Measurements from ENCODE around the gene ADCY1. TPM values are rescaled to one million over a fixed set of nuclear protein-coding genes. Genes with fewer than 3 reads are reported as not detected.

Gene ADCY1
- total and polyA plus RNA-seq, 8 donors, result 0.33 to 1.8 (median 1.3) TPM

- Histone ChIP-seq H3K9me3 (no peaks in the 10 kb centered on the region), H3K4me3 (no peak overlapping the region), H3K27me3 (peaks cover 0 to 8% (median 0%) of the 10 kb centered on the region in 3 donors), H3K4me1 (no peaks in the 10 kb centered on the region), H3K27ac (no peak overlapping the region), H3K36me3 (no peaks in the 10 kb centered on the region)
- 87 to 94% (median 88%) methylated on average over 10 to 11 of the region's 11 CpGs for WGBS, 5 donors
- intact Hi-C loops (cut with DNase I; ENCODE audit: low total_unique reads), result no loop called here
- peak in 1 of 2 donors; percentile 18 for DNase-seq
- TF ChIP-seq POLR2A (IDR thresholded peaks at IDR 0.05), result no peak
- TF ChIP-seq, protein P1, sequence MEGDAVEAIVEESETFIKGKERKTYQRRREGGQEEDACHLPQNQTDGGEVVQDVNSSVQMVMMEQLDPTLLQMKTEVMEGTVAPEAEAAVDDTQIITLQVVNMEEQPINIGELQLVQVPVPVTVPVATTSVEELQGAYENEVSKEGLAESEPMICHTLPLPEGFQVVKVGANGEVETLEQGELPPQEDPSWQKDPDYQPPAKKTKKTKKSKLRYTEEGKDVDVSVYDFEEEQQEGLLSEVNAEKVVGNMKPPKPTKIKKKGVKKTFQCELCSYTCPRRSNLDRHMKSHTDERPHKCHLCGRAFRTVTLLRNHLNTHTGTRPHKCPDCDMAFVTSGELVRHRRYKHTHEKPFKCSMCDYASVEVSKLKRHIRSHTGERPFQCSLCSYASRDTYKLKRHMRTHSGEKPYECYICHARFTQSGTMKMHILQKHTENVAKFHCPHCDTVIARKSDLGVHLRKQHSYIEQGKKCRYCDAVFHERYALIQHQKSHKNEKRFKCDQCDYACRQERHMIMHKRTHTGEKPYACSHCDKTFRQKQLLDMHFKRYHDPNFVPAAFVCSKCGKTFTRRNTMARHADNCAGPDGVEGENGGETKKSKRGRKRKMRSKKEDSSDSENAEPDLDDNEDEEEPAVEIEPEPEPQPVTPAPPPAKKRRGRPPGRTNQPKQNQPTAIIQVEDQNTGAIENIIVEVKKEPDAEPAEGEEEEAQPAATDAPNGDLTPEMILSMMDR (IDR thresholded peaks at IDR 0.05), result no peak
- no peak for TF ChIP-seq POLR2AphosphoS5 (IDR thresholded peaks at IDR 0.05)
- TF ChIP-seq EP300 (IDR thresholded peaks at IDR 0.05), result no peak
Observed at GRCh38 chr7:45699726-45700390, 125.7 kb downstream of the ADCY1 start.

DNA sequence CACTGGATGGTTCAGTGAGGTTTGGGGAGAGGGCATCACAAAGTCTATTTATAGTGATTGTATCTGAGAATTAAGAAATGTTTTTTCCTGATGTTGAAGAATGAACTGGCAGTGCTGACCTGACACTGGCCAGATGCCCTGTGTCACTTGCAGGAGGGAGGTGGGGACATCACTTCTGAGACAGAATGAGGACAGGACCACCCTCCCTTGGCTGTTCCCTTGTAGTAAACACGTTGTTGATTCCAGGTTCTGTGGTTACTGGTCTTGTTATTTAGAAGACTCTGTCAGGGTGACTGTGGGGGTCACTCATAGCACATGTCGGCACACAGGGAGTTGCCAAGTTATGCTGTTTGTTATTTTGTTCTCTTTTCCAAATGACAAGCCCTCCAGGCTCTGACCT is 126.4 kb downstream of the ADCY1 start:
- intact Hi-C loops (cut with DNase I; ENCODE audit: low total_unique reads), result no loop called here
- no peak overlapping the region for H3K4me3 ChIP-seq
- no peaks in the 10 kb centered on the region for H3K4me1 ChIP-seq
- WGBS, 5 donors, result 47 to 58% (median 48%) methylated on average over 2 of the region's 2 CpGs
- peaks cover 0 to 8% (median 0%) of the 10 kb centered on the region in 3 donors for H3K27me3 ChIP-seq
- H3K27ac ChIP-seq, result no peak overlapping the region
- no peaks in the 10 kb centered on the region for H3K9me3 ChIP-seq
- H3K36me3 ChIP-seq, result no peaks in the 10 kb centered on the region
- TF ChIP-seq EP300 (IDR thresholded peaks at IDR 0.05), result no peak
- no peak for TF ChIP-seq POLR2A (IDR thresholded peaks at IDR 0.05)
- TF ChIP-seq, protein P1 (IDR thresholded peaks at IDR 0.05), result no peak
- TF ChIP-seq POLR2AphosphoS5 (IDR thresholded peaks at IDR 0.05), result no peak
- DNase-seq, result peak in 1 of 2 donors; percentile 23

GRCh38 chr7:45701701-45702510 is 127.7 kb downstream of the ADCY1 start:
- DNase-seq, result peak in 1 of 2 donors; percentile 2
- WGBS, 5 donors, result 84 to 88% (median 87%) methylated on average over 18 of the region's 18 CpGs
- Histone ChIP-seq H3K9me3 (no peaks in the 10 kb centered on the region), H3K27ac (no peak overlapping the region), H3K27me3 (peaks cover 0 to 8% (median 0%) of the 10 kb centered on the region in 3 donors), H3K36me3 (no peaks in the 10 kb centered on the region), H3K4me1 (no peaks in the 10 kb centered on the region), H3K4me3 (no peak overlapping the region)
- TF ChIP-seq, protein P1 (IDR thresholded peaks at IDR 0.05), result no peak
- TF ChIP-seq POLR2AphosphoS5 (IDR thresholded peaks at IDR 0.05), result no peak
- no peak for TF ChIP-seq POLR2A (IDR thresholded peaks at IDR 0.05)
- TF ChIP-seq EP300 (IDR thresholded peaks at IDR 0.05), result no peak
- intact Hi-C loops (cut with DNase I; ENCODE audit: low total_unique reads), result no loop called here

DNA sequence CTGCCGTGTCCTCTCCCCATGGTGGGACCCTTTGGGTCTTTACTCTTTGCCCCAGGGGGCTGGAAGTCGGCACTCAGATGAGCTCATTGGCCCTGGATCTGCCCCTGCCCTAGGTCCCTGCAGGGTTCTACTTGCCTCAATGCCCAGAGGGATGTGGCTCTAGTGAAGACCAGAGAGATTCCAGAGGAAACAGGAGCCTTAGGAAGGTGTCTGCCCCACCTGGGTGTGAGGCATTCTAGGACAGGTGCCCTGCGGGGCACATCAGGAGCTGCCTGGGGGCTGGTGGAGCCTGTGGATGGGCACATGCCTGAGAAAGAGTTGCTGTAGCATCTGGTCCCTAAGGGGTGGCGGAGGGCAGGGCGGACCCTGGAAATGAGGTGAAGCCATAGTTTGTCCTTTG is 128.6 kb downstream of the ADCY1 start:
- H3K9me3 ChIP-seq, result no peaks in the 10 kb centered on the region
- DNase-seq, result peak in 1 of 2 donors; percentile 19
- 90 to 97% (median 93%) methylated on average over 3 to 5 of the region's 5 CpGs for WGBS, 5 donors

More for the DNA sequence above, 128.6 kb downstream of the ADCY1 start:
- Histone ChIP-seq H3K4me3 (no peak overlapping the region), H3K27me3 (peaks cover 0 to 8% (median 0%) of the 10 kb centered on the region in 3 donors), H3K4me1 (no peaks in the 10 kb centered on the region), H3K27ac (no peak overlapping the region), H3K36me3 (no peaks in the 10 kb centered on the region)
- TF ChIP-seq POLR2AphosphoS5 (IDR thresholded peaks at IDR 0.05), result no peak
- TF ChIP-seq EP300 (IDR thresholded peaks at IDR 0.05), result no peak
- no peak for TF ChIP-seq POLR2A (IDR thresholded peaks at IDR 0.05)
- TF ChIP-seq, protein P1 (IDR thresholded peaks at IDR 0.05), result no peak
- intact Hi-C loops (cut with DNase I; ENCODE audit: low total_unique reads), result no loop called here

Data from stomach (tissue), 9 donors.